Stimulated activated CD4-positive, alpha-beta T cell treated with anti-CD3 and anti-CD28 coated beads, Interleukin-12 subunit alpha, Interleukin-12 subunit beta, amount 100 ng/mL, for 48 hours (primary cell): ENCODE results near the gene TPP2.

Source experiments
- DNase-seq, 3 donors: peaks; one replicate each; pipeline ENCODE4 v3.0.0-alpha.2; 2020; ENCODE audit warnings: low read depth in 2 of 3, low spot score in 1 of 3

The TPP2 gene

DNA sequence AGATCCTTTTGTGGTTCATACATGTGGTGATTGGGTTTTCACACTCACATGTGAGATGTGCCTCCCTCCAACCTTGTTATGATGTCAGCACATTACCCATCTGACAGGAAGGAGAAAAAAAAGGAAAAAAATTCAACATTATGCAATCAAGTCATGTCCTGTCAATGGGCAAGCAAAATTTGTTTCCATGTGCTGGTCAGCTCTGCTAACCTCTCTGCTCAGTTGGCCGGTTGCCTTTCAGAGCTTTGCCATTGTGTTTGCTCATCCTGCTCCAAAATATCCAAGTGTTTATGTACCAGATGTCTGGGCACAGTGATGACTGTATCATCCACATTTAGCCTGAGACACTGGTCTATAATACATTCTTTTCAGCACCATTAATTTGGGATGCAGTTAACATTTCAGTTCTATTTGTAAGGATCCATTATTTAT is 125.0 kb downstream of the TPP2 start:
- no peak for DNase-seq

DNA sequence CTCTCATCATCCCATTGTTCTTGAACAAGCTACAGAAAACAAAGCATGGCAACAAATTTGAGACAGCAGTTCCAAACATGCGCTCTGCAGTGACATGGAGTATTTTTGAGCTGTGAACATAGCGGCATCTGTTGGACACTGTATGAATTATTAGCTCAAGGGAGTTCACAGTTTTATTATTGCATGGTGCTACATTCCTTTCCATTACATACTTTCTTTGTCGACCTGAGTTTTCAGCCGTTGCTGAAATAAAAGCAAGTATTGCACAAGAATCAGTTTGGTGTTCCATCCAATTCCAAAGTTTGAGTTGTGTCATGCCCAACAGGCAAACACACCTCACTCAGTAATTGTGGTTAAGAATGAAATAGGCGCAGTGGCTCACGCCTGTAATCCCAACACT is 128.1 kb downstream of the TPP2 start:
- no peak for DNase-seq

DNA sequence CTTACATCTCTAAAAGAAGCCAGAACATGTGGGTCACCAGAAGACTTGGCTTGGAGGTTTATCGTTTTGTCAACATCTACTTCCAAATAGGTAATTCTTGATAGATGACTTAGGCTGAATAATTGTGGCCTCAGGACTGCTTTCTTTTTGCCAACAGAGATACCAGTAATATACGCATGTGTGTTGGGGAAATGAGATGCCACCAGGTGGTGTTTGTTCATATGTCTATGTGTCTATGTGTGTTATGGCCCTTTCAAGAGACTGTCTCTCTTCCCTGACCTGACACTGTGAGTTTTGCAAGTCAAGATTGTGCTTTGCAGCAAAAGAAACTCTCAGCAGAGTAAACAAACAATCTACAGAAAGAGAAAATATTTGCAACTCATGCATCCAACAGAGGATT is 129.6 kb downstream of the TPP2 start:
- no peak for DNase-seq
